Neural progenitor cell (in vitro differentiated cells): ENCODE measurements around the gene MAP6. TPM values are rescaled to one million over a fixed set of nuclear protein-coding genes. Genes with fewer than 3 reads are reported as not detected.
"Not testable (repeated sequence)": the region's sequence is repeated elsewhere in the genome, so short reads cannot be mapped to it uniquely, and the experiment has no call there.

Experiments
- DNase-seq: peaks from one replicate; pipeline ENCODE4 v3.0.0-alpha.2; 2016; ENCODE audit warnings: low spot score
- H2AFZ ChIP-seq: fragments of 200-600 bp; sonication (generic); replicated peaks from 2 replicates; pipeline ENCODE4 v1.6.1; 2016; ENCODE audit warnings: antibody characterized with exemption
- H3F3A ChIP-seq: fragments of 200-600 bp; sonication (generic); 2 replicates; pipeline ENCODE4 v1.6.1; 2016; ENCODE audit warnings: antibody characterized with exemption, low read depth
- H3K27ac ChIP-seq: fragments of 200-600 bp; sonication (generic); 2 replicates; pipeline ENCODE4 v1.5.1; 2016; ENCODE audit warnings: mild to moderate bottlenecking
- H3K27me3 ChIP-seq: fragments of 200-600 bp; sonication (generic); 2 replicates; pipeline ENCODE4 v1.6.1; 2016; ENCODE audit warnings: mild to moderate bottlenecking, moderate library complexity
- H3K36me3 ChIP-seq: fragments of 200-600 bp; sonication (generic); 2 replicates; pipeline ENCODE4 v1.5.1; 2016
- H3K4me1 ChIP-seq: fragments of 200-600 bp; sonication (generic); 2 replicates; pipeline ENCODE4 v1.6.1; 2016; ENCODE audit warnings: mixed run types
- H3K4me2 ChIP-seq: fragments of 200-600 bp; sonication (generic); 2 replicates; pipeline ENCODE4 v1.6.1; 2016
- H3K4me3 ChIP-seq: fragments of 200-600 bp; sonication (generic); 2 replicates; pipeline ENCODE4 v1.5.1; 2016
- H3K79me2 ChIP-seq: fragments of 200-600 bp; sonication (generic); 2 replicates; pipeline ENCODE4 v1.6.1; 2016; ENCODE audit warnings: low read depth
- H3K9ac ChIP-seq: fragments of 200-600 bp; sonication (generic); 2 replicates; pipeline ENCODE4 v1.6.1; 2016
- H3K9me3 ChIP-seq: fragments of 200-600 bp; sonication (generic); 2 replicates; pipeline ENCODE4 v1.5.1; 2016; ENCODE audit warnings: low read depth
- H4K20me1 ChIP-seq: fragments of 200-600 bp; sonication (generic); 2 replicates; pipeline ENCODE4 v1.6.1; 2016; ENCODE audit warnings: low read depth
- H3K27ac Mint-ChIP-seq: 3 replicates; pipeline ENCODE4 v1.8.0; 2021; ENCODE audit warnings: mixed read lengths
- H3K27me3 Mint-ChIP-seq: 2 replicates; pipeline ENCODE4 v1.8.0; 2022; ENCODE audit warnings: low read depth, mild to moderate bottlenecking, inconsistent platforms, moderate library complexity, mixed read lengths; ENCODE audit not compliant: insufficient read depth
- H3K36me3 Mint-ChIP-seq: 3 replicates; pipeline ENCODE4 v1.8.0; 2021; ENCODE audit warnings: mixed read lengths
- H3K4me1 Mint-ChIP-seq: 3 replicates; pipeline ENCODE4 v1.8.0; 2021; ENCODE audit warnings: mixed read lengths
- H3K4me3 Mint-ChIP-seq: 3 replicates; pipeline ENCODE4 v1.8.0; 2021; ENCODE audit warnings: mild to moderate bottlenecking, moderate library complexity, mixed read lengths
- H3K9me3 Mint-ChIP-seq: 3 replicates; pipeline ENCODE4 v1.8.0; 2020; ENCODE audit warnings: mixed read lengths
- CTCF ChIP-seq: fragments of 200-600 bp; sonication (generic); IDR thresholded peaks from 2 replicates; pipeline ENCODE4 v1.5.1; 2017; ENCODE audit warnings: antibody characterized with exemption, mild to moderate bottlenecking
- EZH2 ChIP-seq: fragments of 200-600 bp; sonication (generic); IDR thresholded peaks from 2 replicates; pipeline ENCODE4 v1.6.1; 2017; ENCODE audit warnings: antibody characterized with exemption, mild to moderate bottlenecking, moderate library complexity
- EZH2phosphoT487 ChIP-seq: fragments of 200-600 bp; sonication (generic); IDR thresholded peaks from 2 replicates; pipeline ENCODE4 v1.6.1; 2017; ENCODE audit warnings: antibody characterized with exemption
- total RNA-seq: library from RNA; depleted of rRNA; stranded (reverse); fragments of >200 nt; gene quantifications from 2 replicates; pipeline ENCODE4 v1.2.3, GENCODE V29; 2015; ENCODE audit warnings: low replicate concordance

The MAP6 gene
- total RNA-seq, 1 donor from 2014 or later: 9.9 TPM

- no peak overlapping the region for H3K4me2 ChIP-seq
- H3K4me1 ChIP-seq: no peaks in the 10 kb centered on the region
- H3K9ac ChIP-seq: no peak overlapping the region
- no peak overlapping the region for H3K27ac Mint-ChIP-seq
- H3K4me3 Mint-ChIP-seq: no peak overlapping the region
- H3K36me3 Mint-ChIP-seq: no peaks in the 10 kb centered on the region
- no peak overlapping the region for H3K27ac ChIP-seq
- no peaks in the 10 kb centered on the region for H4K20me1 ChIP-seq
- no peak overlapping the region for H3K4me3 ChIP-seq
- TF ChIP-seq CTCF: no peak
- TF ChIP-seq EZH2phosphoT487: no peak
- no peak for TF ChIP-seq EZH2
- no peak overlapping the region for H2AFZ ChIP-seq
- no peaks in the 10 kb centered on the region for H3K27me3 Mint-ChIP-seq
- peaks cover 5% of the 10 kb centered on the region for H3K9me3 Mint-ChIP-seq
- no peaks in the 10 kb centered on the region for H3F3A ChIP-seq
- DNase-seq: no peak
- no peaks in the 10 kb centered on the region for H3K27me3 ChIP-seq
- H3K9me3 ChIP-seq: no peaks in the 10 kb centered on the region
- H3K36me3 ChIP-seq: no peaks in the 10 kb centered on the region
- peaks cover 6% of the 10 kb centered on the region for H3K4me1 Mint-ChIP-seq
- no peaks in the 10 kb centered on the region for H3K79me2 ChIP-seq
Observed at GRCh38 chr11:75697906-75698581, 29.2 kb upstream of the MAP6 start.

- H3K36me3 Mint-ChIP-seq: no peaks in the 10 kb centered on the region
- H4K20me1 ChIP-seq: no peaks in the 10 kb centered on the region
- H3K4me2 ChIP-seq: no peak overlapping the region
- H3K27me3 Mint-ChIP-seq: no peaks in the 10 kb centered on the region
- no peak overlapping the region for H3K4me3 ChIP-seq
- no peak overlapping the region for H3K4me3 Mint-ChIP-seq
- no peak overlapping the region for H2AFZ ChIP-seq
- no peak overlapping the region for H3K9ac ChIP-seq
- TF ChIP-seq CTCF (no peak), EZH2phosphoT487 (no peak), EZH2 (no peak)
- no peaks in the 10 kb centered on the region for H3K9me3 ChIP-seq
- DNase-seq: no peak
- H3K9me3 Mint-ChIP-seq: peaks cover 9% of the 10 kb centered on the region
- H3K79me2 ChIP-seq: no peaks in the 10 kb centered on the region
- H3K27me3 ChIP-seq: no peaks in the 10 kb centered on the region
- no peaks in the 10 kb centered on the region for H3K4me1 ChIP-seq
- no peak overlapping the region for H3K27ac ChIP-seq
- H3F3A ChIP-seq: no peaks in the 10 kb centered on the region
- peaks cover 6% of the 10 kb centered on the region for H3K4me1 Mint-ChIP-seq
- no peaks in the 10 kb centered on the region for H3K36me3 ChIP-seq
- H3K27ac Mint-ChIP-seq: no peak overlapping the region
Observed at GRCh38 chr11:75691804-75692203, 23.0 kb upstream of the MAP6 start.

GRCh38 chr11:75689863-75690609 is 21.2 kb upstream of the MAP6 start:
- H3F3A ChIP-seq: no peaks in the 10 kb centered on the region
- H3K36me3 ChIP-seq: no peaks in the 10 kb centered on the region
- H4K20me1 ChIP-seq: no peaks in the 10 kb centered on the region
- H3K9me3 ChIP-seq: peaks cover 4% of the 10 kb centered on the region
- H3K27me3 Mint-ChIP-seq: no peaks in the 10 kb centered on the region
- no peaks in the 10 kb centered on the region for H3K4me1 ChIP-seq
- no peaks in the 10 kb centered on the region for H3K27me3 ChIP-seq
- no peak overlapping the region for H3K4me3 ChIP-seq
- H3K4me1 Mint-ChIP-seq: no peaks in the 10 kb centered on the region
- no peak overlapping the region for H3K27ac ChIP-seq
- no peaks in the 10 kb centered on the region for H3K36me3 Mint-ChIP-seq
- H3K4me3 Mint-ChIP-seq: no peak overlapping the region
- no peak for DNase-seq
- no peak for TF ChIP-seq EZH2
- TF ChIP-seq EZH2phosphoT487: no peak
- no peak for TF ChIP-seq CTCF
- H3K27ac Mint-ChIP-seq: no peak overlapping the region
- H3K79me2 ChIP-seq: no peaks in the 10 kb centered on the region
- H3K9ac ChIP-seq: no peak overlapping the region
- peaks cover 18% of the 10 kb centered on the region for H3K9me3 Mint-ChIP-seq
- H2AFZ ChIP-seq: no peak overlapping the region
- H3K4me2 ChIP-seq: no peak overlapping the region

GRCh38 chr11:75683856-75684255 is 15.0 kb upstream of the MAP6 start:
- not testable (repeated sequence) for H3K4me3 Mint-ChIP-seq, H3K9ac ChIP-seq, H2AFZ ChIP-seq, H3K27ac ChIP-seq, H3K9me3 ChIP-seq, DNase-seq, H3K27ac Mint-ChIP-seq, H3K79me2 ChIP-seq, H3K4me1 Mint-ChIP-seq, H3F3A ChIP-seq, H3K4me1 ChIP-seq, H3K36me3 Mint-ChIP-seq, H3K36me3 ChIP-seq, H3K27me3 Mint-ChIP-seq, H3K4me2 ChIP-seq, H3K27me3 ChIP-seq, H3K4me3 ChIP-seq, H4K20me1 ChIP-seq
- H3K9me3 Mint-ChIP-seq: peaks cover 34% of the 10 kb centered on the region
